GM21717 (cell line): ENCODE data around the gene FRMD3.
"Not testable (repeated sequence)": the region's sequence is repeated elsewhere in the genome, so short reads cannot be mapped to it uniquely, and the experiment has no call there.

Experiments used
- ATAC-seq: cut with Tn5 transposase; IDR thresholded peaks from one replicate; pipeline ENCODE4 v1.9.1; 2021; ENCODE audit warnings: mild to moderate bottlenecking, moderate library complexity; ENCODE audit not compliant: unreplicated experiment

The FRMD3 gene

DNA sequence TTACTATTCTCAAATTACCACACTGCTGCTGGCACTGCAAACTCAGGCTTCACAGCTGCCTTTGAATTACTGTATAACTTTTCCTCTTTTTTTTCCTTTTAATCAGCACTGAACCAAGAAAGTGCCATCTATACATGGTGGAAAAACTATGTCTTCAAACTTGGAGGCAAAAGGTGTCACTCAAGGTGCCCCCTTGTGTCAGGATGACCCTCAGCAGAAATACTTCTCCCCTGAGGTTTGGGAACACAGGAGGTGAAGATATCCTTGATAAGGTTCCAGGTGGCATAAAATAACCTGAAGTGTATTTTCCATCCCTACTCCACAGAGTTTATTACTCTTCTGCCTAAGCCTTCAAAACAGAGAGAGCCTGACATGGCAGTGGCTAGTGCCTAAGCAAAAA lies 14.5 kb downstream of the FRMD3 start:
- no peak for ATAC-seq

DNA sequence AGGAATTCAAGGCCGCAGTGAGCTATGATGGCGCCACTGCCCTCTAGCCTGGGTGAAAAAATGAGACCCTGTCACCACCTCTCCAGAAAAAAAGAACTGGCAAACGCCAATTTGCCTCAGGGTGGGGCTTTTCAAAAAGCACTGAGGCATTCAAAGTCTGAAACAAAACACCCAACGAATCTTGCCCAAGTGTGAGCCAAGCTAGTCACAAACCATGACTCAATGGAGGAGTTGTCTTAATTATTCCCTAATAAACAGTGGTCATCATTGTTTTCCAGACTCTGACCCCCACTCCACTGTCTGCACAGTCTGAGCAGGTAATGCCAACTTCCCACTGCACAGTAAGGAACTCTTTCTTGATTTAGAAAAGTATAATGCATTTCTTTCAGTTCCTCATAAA lies 16.8 kb downstream of the FRMD3 start:
- ATAC-seq = no peak

DNA sequence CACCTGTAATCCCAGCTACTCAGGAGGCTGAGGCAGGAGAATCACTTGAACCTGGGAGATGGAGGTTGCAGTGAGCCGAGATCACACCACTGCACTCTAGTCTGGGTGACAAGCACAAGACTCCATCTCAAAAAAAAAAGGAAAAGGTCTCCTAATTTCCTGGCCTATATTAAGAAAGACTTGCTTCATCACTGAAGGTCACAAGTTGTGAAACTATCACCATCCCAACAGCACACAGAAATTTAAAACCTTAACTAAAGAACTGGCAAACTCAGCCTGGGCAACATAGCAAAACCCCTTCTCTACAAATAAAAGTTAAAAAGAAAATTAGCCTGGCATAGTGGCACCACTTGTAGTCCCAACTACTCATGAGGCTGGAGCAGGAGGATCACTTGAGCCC lies 17.2 kb downstream of the FRMD3 start:
- no peak for ATAC-seq

DNA sequence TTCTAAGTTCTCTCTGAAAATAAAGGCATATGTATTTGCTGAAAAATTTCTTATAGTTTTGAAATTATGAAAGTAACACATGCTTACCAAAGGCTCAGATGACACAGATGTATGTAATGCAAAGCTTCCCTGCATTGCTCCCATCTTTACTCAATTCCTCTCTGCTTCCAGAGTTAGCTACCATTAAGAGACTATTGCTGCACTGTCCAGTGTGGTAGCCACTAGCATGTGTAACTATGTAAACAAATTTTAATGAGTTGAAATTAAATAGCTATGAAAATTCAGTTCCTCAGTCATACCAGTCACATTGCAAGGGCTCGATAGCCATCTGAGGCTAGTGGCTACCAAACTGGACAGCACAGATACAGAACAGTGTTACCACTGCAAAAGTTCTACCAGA lies 17.9 kb downstream of the FRMD3 start:
- ATAC-seq = no peak

DNA sequence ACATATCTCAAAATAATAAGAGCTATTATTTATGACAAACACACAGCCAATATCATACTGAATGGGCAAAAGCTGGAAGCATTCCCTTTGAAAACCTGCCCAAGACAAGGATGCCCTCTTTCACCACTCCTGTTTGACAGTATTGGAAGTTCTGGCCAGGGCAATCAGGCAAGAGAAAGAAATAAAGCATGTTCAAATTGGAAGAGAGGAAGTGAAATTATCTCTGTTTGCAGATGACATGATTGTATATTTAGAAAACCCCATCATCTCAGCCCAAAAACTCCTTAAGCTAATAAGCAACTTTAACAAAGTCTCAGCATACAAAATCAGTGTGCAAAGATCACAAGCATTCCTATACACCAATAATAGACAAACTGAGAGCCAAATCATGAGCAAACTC lies 20.2 kb downstream of the FRMD3 start:
- ATAC-seq = not testable (repeated sequence)

DNA sequence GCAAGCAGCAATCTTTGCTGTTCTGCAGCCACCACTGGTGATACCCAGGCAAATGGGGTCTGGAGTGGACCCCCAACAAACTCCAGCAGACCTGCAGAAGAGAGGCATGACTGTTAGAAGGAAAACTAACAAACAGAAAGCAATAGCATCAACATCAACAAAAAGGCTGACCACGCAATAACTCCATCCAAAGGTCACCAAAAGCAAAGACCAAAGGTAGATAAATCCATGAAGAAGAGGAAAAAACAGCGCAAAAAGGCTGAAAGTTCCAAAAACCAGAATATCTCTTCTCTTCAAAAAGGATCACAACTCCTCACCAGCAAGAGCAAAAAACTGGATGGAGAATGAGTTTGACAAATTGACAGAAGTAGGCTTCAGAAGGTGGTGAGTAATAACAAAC lies 23.4 kb downstream of the FRMD3 start:
- ATAC-seq = no peak

DNA sequence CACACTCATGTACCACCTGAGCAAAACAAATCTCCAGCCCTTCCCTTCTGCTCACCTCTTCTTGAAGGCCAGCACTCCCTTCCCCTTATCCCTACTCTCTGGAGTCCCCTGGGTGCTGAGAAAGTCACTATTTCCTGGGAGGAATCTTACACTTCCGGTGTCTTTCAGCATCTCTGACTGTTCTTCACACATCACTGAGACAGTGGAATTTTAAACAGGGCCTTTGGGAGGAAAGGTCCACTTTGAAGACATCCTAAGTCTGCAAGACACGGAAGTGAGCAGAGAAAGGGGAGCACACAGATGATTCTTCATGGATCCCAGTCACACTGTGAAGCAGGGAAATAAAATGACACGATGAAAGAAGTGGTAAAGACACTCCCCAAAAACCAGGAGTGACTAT lies 25.6 kb downstream of the FRMD3 start:
- ATAC-seq = no peak

DNA sequence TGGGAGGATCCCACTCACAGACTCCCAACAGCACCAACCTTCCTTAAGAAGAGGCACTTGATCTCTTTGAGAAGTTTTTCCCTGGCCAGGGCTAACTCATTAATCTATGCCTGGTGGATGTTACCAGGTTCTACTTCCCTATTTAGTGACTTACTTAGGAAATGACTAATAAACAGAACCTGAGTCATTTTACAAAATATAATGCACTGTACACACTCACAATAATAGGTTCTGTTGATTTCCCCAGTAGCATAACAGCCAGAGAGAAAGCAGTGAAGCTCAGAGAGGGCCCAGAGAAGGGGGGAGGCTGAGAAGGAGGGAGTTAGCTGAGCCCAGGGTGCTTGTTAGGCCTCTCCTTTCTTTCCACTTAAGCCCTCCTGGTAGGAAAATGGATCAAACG lies 27.1 kb downstream of the FRMD3 start:
- ATAC-seq = peak; percentile 94

DNA sequence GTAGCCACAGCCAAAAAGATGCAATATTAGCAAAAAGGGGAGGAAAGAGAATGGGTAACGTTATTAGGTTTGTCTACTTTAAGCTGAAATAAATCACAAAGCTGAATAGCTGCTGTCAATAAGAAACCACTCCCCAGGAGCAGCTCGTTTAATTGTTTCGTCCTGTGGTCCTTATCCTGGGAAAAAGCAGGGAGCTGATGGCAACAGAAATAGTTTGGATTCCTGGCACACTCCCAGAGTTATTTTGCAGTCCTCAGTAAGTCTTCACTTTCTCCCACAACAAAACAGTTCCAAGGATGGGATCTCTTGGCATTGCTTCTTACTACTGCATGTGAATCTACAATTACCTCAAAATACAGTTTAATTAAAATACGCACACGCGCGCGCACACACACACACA lies 28.8 kb downstream of the FRMD3 start:
- no peak for ATAC-seq

DNA sequence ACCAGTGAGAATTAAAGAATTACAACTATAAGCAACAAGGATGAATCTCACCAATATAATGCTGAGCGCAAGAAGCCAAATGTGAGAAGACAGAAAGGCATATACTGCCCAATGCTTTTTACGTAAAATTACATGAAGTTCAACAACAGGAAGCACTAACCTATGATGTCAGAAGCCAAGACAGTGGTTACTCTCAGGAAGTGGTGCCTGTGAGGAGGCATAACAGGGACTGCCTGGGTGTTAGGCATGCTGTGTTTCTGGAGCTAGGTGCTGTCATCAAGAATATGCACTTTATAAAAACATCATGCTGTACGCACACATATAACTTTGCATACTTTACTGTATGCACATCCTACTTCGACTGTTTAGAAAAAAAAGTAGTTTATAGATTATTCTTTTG lies 30.1 kb downstream of the FRMD3 start:
- no peak for ATAC-seq

DNA sequence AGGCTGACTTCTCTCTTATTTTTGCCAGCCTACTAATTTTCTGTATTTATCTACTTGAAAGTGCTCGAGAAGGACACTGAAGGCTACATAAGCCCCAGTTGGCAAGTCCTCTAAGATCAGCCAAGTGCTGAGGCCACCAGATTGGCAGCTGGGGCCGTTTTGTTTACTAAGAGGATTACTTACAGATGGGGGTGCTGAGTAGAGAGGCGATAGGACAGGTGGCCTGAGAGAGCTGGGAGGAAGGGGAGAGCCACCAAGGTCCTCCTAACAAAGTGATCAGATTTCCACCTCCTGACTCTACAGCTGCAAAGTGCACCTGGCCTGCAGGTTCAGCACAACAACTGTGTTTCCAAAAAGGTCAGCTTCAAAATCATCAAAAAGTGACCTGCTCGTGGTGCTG lies 32.9 kb downstream of the FRMD3 start:
- no peak for ATAC-seq

DNA sequence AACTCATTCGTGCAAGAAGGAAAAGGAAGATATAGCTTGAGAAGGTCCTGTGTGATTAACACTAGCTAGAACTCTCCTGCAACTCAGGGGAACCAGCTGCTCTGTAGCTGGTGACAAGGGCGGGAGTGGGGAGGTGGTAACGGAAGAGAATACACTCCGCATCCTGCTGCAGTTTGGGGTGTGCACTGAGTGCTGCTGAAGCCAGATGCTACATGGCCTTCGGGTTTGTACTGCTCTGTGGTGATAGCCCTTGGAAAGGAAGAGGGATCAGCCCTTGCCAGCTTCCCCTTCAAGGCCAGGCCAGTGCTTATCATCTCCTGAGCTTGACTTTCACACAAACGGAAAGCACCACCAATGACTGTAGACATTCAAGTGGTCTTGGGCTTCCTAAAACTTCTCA lies 34.3 kb downstream of the FRMD3 start:
- ATAC-seq = no peak

DNA sequence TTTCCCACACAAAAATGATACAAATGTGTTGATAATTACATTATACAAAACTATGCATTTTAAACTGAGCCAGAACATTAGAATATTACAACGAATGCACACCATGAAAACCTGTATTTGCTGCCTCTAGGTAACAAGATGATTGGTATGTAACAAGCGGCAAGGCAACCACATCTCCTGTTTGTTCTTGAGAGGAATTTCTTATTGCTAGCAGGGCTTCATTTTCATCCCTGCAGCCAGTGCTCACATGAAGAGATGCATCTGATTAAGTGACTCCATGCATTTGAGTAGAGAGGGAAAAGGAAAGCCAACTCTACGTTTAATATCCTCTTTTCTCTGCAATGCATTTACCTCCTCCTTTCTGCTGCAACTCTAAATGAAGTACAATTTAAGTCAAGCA lies 36.6 kb downstream of the FRMD3 start:
- ATAC-seq = no peak

DNA sequence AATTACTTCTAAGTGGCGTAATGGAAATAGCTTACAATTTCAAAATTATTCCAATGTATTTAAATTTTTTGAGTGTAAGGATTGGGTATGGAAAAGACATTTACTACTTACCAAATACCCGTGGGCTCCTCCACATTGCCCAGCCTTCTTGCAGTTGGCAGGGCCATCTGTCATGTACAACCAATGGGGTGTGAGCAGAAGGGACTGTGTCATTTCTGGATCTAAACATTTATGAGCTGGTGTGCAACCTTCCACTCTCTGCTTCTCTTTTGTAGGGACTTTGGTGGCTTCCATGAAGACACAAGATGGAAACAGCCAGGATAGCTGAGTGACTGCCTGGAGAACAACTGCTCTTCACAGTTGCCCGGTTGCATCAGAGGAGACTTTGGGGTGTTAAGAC lies 40.8 kb downstream of the FRMD3 start:
- ATAC-seq = no peak

DNA sequence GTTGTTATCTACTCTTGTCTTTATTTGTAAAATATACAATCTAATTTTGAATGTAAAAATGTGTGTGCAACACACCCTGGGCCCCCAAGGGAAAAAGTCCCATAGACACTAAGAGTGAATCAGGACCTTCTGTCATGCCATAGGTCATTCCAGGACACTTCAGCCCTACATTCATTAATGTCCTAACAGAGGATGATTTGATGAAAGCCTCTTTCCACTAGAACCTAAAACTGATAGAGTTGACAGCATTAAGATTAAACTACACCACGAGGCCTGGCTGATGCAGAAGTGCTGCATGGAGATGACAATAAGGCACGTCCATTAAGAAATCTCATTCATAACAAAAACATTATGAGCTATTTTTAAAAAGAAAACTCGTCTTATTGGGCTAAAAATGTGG lies 46.2 kb downstream of the FRMD3 start:
- no peak for ATAC-seq

DNA sequence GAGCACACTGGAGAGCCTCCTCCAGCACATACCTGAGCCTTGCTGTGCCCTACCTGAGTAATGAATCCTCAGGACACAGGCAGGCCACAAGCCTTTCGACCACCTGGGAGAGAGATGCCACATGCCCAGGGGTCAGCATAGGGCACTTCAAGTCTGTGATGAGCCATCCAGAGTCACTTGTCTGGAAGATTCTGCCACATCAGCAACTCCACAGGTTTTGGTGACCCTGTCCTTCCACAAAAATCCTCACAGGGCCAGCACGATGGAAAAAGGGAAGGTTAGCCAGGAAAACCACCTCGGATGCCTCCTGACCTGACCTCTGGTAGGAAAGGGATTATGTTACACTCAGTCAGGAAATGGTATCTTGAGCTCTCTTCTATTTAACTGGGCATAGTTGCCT lies 46.8 kb downstream of the FRMD3 start:
- ATAC-seq = no peak

DNA sequence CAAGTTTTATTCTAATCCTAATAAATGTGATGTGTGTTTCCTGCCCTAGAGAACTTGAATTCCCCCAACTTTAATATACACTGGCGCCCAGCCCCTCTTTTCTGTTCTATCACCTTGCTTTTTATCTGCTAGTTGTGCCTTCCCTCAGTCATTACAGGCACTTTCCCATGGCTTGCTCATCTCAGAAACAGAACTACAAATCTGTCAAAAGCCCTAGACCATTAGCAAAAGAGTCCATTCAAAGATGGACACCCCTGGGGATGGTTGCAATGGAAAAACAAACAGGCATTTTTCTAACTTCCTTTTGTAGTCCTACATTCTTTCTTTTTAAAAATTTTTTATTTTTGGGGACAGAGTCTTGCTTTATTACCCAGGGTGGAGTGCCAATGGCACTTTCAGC lies 48.2 kb downstream of the FRMD3 start:
- no peak for ATAC-seq

DNA sequence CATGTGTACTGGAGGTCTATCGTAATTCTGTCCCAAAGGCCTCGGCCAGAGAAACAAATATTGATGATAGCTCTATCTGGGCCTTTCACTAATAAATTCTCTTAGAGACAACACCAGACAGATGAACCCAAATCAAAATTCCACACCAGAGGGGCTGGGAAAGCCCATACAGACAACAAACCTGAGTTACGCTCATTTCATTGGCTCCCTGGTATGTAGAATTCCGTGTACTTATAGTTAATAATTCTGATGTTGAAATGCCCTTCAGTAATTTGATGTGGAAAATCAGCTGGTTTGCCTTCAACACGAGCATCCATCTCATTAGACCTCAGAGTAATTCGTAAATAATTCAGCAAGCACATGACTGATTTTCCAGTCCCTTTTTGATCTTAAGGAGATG lies 53.2 kb downstream of the FRMD3 start:
- no peak for ATAC-seq

DNA sequence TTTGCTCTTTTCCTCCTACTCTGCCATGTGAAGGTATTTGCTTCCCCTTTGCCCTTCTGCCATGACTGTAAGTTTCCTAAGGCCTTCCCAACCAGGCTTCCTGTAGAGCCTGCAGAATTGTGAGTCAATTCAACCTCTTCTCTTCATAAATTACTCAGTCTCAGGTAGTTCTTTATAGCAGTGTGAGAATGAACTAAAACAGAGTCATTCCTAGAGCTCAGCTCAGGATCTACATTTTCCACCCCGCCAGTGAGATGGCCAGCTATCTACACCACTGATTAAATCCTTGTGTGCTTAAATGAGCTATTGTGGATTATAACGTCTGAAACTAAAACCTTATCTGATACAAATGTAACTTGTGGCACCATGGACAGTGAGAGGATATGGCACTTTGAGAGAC lies 55.0 kb downstream of the FRMD3 start:
- ATAC-seq = no peak

DNA sequence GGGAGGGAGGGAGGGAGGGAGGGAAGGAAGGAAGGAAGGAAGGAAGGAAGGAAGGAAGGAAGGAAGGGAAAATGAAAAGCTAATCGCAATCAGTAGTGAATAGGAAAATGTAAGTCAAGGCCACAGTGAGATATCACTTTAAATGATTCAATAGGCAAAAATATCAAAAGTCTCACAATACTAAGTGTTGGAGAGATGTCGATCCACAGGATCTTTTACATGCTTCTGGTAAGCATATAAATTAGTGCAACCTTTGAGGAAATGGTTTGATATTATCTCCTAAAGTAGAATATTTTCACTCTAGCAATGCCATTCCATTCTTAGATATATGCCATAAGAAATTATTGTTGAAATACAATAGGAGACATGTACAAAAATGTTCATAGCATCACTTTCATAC lies 58.4 kb downstream of the FRMD3 start:
- no peak for ATAC-seq

DNA sequence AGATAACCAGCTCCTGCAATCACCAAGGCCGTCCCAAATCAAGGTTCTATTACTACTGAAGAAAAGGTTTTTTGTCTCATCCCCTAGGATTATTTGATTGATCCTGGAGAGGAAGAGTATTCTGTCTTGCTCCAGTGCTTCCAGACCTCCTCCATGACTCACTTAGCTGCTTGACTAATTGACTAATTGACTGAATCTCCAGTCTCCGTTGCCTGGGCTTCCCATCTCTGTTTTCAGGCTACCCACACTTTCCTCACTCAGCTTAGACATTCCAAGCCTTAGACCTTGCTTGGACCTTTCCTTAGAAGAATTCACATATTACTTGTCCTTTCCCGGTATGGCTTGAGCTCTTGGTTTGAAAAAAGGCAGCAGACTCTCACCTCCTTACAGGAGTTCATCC lies 60.6 kb downstream of the FRMD3 start:
- no peak for ATAC-seq

DNA sequence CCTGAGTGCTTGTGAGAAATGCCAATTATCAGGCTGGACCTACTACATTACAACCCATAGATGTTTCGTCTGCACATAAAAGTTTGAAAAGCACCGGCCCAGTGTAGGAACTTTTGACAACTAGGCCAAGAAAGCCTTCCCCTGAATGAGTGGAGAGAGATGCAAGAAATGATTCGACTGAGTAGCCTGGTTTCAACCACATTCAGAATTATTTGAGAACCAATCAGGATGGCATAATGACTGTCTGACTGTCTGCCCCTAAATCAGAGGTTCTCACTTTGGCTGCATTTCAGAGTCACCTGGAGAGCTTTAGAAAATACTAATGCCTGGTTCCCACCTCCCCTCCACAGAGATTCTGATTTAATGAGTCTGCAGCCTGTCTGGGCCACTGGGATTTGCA lies 61.1 kb downstream of the FRMD3 start:
- ATAC-seq = no peak

DNA sequence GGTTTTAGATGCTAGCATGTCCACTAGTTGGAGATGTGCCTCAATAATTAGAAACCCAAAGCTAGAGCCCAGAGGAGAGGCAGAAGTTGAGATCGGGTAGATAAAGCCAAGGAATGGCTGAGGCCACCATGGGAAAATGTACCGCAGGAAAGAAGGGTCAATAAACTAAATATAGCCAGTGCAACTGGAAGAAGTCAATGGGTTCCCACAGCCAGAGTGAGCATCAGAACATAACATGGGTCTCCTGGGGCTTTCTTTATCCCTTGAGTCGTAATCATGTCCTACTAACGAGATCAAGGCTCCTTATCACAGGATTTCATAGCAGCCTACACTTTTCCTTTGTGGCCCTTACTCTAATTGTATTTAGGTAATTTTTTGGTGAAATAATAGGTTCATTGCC lies 61.7 kb downstream of the FRMD3 start:
- no peak for ATAC-seq

DNA sequence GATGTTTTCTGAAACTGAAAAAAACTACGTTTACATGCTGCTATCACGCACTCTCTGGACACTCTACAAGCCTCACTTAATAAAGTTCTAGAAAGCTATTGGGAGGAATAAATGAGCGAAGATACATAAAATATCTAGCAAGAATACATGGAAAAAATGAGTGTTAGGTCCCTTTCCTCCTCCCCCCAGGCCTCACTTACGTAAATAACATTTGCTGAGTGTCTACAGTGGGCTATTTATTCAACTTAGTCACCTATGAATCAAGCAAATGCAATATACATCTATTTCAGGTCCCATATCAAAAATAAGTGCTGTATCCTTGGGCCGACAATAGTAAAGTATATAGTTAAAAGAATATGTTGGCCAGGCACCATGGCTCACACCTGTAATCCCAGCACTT lies 62.5 kb downstream of the FRMD3 start:
- ATAC-seq = no peak
